RWPE1 (cell line): ENCODE data around the gene CXCR6.

ENCODE experiments used
- CTCF ChIA-PET: fragments of 350-600 bp; sonication (Branson Sonifier 250); formaldehyde crosslinking; extraction: SDS; loops from one replicate; lab custom pipeline; 2021; lab: Yijun Ruan, JAX
- POLR2A ChIA-PET: fragments of 400-600 bp; formaldehyde crosslinking; extraction: SDS; loops from one replicate; lab custom pipeline; 2020; ENCODE audit warnings: antibody characterized with exemption; ENCODE audit not compliant: low non-redundant PET; lab: Yijun Ruan, JAX
- DNase-seq: peaks from one replicate; pipeline ENCODE4 v3.0.0; 2012; ENCODE audit warnings: low spot score
- H3K27ac ChIP-seq: fragments of 450-650 bp; 2 replicates; pipeline ENCODE4 v1.5.1; 2017
- TF ChIP-seq, protein P1 (sequence below): fragments of 450-650 bp; conservative IDR thresholded peaks from 2 replicates; pipeline ENCODE4 v1.5.1; 2017; ENCODE audit warnings: low read depth, mild to moderate bottlenecking

Gene CXCR6

DNA sequence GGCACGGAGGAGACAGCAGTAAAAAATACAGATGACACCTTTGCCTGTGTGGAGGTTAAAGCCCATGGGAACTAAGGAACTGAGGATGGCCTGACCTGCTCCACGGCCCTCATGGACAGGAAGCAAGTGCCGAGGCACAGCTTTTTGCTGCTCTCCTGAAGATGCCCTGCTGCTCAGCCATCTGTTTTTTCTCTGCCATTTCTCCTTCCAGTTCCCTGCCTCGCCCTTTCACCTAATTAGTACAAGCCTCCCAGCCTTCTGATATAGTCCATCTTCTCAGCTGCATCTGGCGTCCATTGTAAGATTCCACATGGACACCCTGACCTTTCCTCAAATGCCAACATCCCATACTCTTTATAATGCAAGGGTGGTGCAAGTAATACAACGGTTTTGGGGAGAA is 11.8 kb upstream of the CXCR6 start:
- TF ChIP-seq, protein P1, sequence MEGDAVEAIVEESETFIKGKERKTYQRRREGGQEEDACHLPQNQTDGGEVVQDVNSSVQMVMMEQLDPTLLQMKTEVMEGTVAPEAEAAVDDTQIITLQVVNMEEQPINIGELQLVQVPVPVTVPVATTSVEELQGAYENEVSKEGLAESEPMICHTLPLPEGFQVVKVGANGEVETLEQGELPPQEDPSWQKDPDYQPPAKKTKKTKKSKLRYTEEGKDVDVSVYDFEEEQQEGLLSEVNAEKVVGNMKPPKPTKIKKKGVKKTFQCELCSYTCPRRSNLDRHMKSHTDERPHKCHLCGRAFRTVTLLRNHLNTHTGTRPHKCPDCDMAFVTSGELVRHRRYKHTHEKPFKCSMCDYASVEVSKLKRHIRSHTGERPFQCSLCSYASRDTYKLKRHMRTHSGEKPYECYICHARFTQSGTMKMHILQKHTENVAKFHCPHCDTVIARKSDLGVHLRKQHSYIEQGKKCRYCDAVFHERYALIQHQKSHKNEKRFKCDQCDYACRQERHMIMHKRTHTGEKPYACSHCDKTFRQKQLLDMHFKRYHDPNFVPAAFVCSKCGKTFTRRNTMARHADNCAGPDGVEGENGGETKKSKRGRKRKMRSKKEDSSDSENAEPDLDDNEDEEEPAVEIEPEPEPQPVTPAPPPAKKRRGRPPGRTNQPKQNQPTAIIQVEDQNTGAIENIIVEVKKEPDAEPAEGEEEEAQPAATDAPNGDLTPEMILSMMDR = no peak
- CTCF ChIA-PET = interaction anchor here (0.6 to 1.2 kb wide), 2 partner anchors 10 to 146 kb away, joined by 4 read pairs; no protein-coding TSS in a partner anchor
- H3K27ac ChIP-seq = no peak overlapping the region
- POLR2A ChIA-PET = no interaction called here
- DNase-seq = no peak

DNA sequence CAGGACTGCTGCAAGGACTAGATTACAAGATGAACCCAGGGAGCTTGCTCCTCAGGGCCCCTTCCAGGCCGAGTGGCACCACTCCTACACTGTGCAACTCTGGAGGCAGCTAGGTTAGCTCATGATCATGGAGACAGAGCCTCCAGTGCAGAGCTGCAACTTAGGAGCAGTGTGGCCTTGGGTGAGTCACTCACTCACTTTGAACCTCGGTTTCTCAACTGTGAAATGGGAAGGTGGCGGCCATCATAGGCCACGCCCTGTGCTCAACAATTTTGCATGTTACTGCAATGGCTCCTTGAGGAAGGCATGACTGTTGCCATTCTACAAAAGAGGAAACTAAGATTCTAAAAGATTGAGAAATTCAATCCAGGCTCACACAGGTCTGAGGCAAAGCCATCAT is 11.2 kb upstream of the CXCR6 start:
- TF ChIP-seq, protein P1 = no peak
- POLR2A ChIA-PET = no interaction called here
- DNase-seq = no peak
- CTCF ChIA-PET = interaction anchor here (0.6 to 1.2 kb wide), 3 partner anchors 9 to 454 kb away, joined by 4 read pairs; no protein-coding TSS in a partner anchor
- no peak overlapping the region for H3K27ac ChIP-seq

DNA sequence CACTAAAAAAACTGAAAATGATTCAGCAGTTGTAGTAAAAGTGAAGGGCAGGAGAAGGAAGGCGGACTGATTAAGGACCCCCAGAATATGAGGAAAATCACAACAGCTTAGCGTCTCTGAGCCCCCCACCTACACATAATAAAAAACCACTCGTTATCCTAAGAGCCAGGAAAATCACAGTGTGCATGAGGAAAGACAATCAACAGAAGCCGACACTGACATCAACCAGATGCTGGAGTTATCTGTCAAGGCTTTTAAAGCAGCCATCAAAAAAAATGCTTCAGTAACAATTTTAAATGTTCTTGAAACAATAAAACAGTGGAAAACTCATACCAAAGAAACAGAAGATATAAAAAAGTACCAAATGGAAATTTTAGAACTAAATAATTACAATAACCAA is 9.7 kb upstream of the CXCR6 start:
- TF ChIP-seq, protein P1 = no peak
- H3K27ac ChIP-seq = no peak overlapping the region
- no peak for DNase-seq
- POLR2A ChIA-PET = no interaction called here
- CTCF ChIA-PET = no interaction called here

DNA sequence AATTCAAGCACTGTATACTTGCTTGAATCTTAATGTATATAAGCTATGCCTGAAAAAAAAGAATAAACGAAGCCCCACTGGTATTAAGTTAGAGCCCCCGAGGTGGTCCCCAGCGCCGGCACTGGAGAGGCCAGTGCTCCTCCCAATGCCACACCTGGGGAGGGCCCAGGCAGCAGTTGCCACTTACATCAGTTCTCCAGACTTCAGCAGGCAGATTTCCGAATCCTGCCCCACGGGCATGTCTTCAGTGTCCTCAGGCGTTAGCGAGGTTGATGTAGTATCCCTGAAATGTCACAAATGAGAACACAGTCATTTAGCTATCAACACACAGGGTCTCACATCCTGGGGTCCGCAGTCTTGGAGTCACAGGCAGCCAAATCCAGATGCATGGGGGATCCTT is 7.0 kb upstream of the CXCR6 start:
- ChIA-PET POLR2A (no interaction called here), CTCF (interaction anchor here (1.8 kb wide), 1 partner anchor 143 kb away, joined by 4 read pairs; no protein-coding TSS in a partner anchor)
- DNase-seq = no peak
- TF ChIP-seq, protein P1 = no peak
- H3K27ac ChIP-seq = no peak overlapping the region

DNA sequence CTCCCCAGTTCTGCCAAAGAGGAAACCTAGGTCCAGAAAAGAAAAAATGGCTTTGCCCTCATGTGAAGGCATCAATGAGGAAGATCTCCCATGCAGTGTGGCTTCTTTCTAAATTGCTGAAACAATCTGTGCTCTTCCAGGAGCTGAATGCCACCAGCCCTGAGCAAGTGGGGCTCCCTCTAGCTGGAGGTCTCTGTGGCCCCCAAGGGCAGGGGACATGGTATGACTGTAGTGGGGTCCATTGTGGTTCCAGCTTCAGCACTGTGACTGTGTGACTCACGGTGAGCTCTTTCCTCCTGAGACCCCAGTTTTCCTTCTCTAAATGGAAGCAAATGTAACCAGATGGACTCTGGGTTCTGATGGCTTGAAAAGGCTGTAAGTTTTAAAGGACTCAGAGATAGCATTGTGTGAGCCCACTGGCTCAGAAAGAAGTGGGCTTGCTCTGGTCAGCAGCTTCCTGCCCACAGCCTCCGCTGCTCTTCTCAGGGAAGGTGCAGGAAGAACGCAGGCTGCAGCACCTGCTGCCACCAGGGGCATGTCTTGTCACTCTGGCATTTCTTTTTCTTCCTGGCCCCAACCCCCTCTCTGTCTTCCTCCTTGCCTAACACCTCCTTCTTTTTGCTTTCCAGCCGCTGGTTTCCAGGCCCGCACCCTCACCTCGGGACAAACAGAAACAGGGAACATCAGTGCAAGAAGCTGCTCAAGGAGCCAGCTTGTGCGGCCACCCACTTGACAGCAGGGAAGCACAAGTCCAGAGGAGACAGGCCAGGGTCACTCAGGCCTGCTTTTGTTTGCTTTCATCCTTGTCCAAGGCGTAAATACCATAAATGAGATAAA is 5.8 kb upstream of the CXCR6 start:
- no peak for DNase-seq
- CTCF ChIA-PET = interaction anchor here (3.4 kb wide), 1 partner anchor 142 kb away, joined by 34 read pairs; no protein-coding TSS in a partner anchor
- no peak overlapping the region for H3K27ac ChIP-seq
- TF ChIP-seq, protein P1 = no peak
- POLR2A ChIA-PET = no interaction called here

DNA sequence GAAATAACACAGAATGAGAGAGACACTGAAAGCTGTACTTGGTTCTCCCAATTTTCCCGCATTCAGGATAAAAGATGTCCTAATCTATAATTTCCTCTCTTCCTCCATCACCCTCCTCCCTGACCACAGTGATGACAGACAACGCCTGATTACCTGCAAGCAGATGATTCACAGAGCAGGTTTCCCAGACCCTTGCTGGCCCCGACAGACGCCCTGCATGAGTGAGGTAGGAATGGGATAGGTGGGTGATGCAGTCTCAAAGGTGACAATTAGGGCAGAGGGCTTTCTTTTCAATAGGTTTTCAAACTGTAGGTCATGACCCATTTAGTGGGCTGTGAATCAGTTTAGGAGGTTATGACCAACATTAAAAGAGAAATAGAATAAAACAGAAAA is 5.2 kb upstream of the CXCR6 start:
- POLR2A ChIA-PET = no interaction called here
- CTCF ChIA-PET = interaction anchor here (0.7 to 3.4 kb wide), 5 partner anchors 10 to 141 kb away, joined by 3 to 34 read pairs (median 3); no protein-coding TSS in a partner anchor
- no peak for DNase-seq
- no peak overlapping the region for H3K27ac ChIP-seq
- TF ChIP-seq, protein P1 = no peak
